ENCODE measurements around the gene FBXL22. TPM values are rescaled to one million over a fixed set of nuclear protein-coding genes. Genes with fewer than 3 reads are reported as not detected.

The FBXL22 gene
- total RNA-seq = 0.14 and 5.7 TPM in 2 replicates

GRCh38 chr15:63597038-63597790, at the start of gene FBXL22:
Gene FBXL22, plus strand, starts transcription at chr15:63597387. Its CDS starts 6 bp downstream, at chr15:63597393.

Other genes with a start within 250 kb of the FBXL22 start
- gene CA12, start 215.5 kb upstream of the FBXL22 start, total RNA-seq = 113 and 131 TPM in 2 replicates
- gene USP3, start 92.8 kb upstream of the FBXL22 start, total RNA-seq = 21.4 and 32.7 TPM in 2 replicates
- 23.0 and 38.6 TPM in 2 replicates for gene HERC1, start 236.6 kb downstream of the FBXL22 start, total RNA-seq